CD4-positive, alpha-beta T cell treated with Interleukin-17A for 4 hours (primary cell): ENCODE measurements around the gene RAB3A.

Experiments used
- DNase-seq: peaks from one replicate; pipeline ENCODE4 v3.0.0-alpha.2; 2020; ENCODE audit warnings: mixed read lengths

The RAB3A gene

GRCh38 chr19:18197306-18197705 lies 6.5 kb downstream of the RAB3A start:
- no peak for DNase-seq

DNA sequence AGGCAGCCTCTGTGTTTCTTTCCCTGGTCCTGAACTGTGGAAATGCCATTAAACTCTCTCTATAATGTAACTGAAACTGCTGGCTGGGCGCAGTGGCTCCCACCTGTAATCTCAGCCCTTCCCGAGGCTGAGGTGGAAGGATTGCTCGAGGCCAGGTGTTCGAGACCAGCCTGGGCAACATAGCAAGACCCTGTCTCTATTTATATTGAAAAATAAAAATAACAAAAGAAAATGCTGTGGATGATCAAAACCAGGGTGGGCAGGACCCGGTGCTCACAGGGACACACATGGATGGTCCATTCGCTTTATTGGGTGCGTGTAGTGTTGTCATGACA lies 7.4 kb downstream of the RAB3A start:
- DNase-seq: no peak

DNA sequence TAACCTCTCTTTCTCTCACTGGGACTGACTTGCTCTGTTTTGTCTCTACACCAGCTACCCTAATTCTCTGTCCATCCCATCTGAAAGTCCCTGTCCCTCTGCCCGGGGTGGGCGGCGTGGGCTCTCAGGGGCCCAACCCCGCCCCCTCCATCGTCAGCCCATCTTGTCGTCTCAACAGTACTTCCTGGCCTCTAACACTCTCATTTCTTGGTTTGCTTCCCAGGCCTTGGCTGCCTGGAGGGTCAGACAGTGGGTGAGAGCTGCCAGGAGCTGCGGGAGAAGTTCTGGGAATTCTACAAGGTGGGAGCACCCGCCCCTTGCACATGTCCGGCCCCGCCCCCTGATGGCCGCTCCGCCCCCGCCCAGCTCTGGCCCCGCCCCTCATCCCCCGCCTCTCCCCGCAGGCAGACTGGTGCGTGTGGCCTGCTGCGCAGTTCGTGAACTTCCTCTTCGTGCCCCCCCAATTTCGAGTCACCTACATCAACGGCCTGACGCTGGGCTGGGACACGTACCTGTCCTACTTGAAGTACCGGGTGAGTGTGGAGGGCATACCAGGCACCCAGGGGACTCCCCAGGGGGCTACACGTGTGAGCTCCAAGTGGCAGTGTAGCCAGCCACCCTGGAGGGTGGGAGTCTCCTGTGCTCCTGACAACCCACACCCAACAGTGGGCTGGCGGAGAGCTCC lies 9.1 kb downstream of the RAB3A start:
- DNase-seq: peak; percentile 62

- DNase-seq: no peak
Measured at GRCh38 chr19:18194181-18194530, 9.7 kb downstream of the RAB3A start.

DNA sequence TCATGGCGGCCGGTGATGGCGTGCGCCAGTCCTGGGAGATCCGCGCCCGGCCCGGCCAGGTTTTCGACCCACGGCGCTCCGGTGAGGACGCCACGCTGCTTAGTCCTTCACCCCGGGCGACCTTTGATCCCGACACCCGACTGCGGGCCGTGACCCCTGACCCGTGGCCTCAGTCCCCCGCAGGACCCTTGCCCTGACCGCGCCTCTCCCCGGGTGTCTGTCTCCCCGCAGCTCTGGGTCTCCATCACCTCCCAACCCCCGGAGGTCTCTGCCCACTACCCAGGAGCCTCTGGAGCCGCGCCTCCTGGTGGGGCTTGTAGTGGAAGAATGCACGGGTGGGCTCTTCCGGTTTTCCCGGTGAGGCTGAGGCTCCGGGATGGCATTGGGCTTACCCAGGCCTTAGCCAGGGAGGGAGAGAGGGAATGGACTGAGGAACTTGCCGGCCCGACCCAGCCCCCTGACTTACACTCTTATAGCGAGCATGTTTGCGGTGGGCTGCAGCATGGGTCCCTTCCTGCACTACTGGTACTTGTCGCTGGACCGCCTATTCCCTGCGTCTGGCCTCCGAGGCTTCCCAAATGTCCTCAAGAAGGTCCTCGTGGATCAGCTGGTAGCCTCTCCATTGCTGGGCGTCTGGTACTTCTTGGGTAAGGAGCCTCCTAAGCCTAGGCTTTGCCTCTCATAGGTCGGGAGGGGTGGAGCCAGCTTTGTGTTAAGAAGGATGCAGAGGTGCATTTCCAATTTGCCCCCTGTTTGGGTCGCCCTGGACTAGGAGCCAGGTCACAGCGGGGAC lies 10.3 kb downstream of the RAB3A start:
- DNase-seq: no peak

GRCh38 chr19:18192673-18193387 lies 11.0 kb downstream of the RAB3A start, which contains the start of gene MPV17L2:
MPV17L2 (plus strand) TSS chr19:18193218; CDS start chr19:18193282, 64 bp downstream.
- peak; percentile 99 for DNase-seq

GRCh38 chr19:18191640-18192062 lies 12.2 kb downstream of the RAB3A start:
- DNase-seq: no peak

- no peak for DNase-seq
Measured at GRCh38 chr19:18190278-18190677, 13.6 kb downstream of the RAB3A start.

GRCh38 chr19:18185538-18185937 lies 18.3 kb downstream of the RAB3A start:
- no peak for DNase-seq

- no peak for DNase-seq
Measured at GRCh38 chr19:18183529-18183928, 20.3 kb downstream of the RAB3A start.

DNA sequence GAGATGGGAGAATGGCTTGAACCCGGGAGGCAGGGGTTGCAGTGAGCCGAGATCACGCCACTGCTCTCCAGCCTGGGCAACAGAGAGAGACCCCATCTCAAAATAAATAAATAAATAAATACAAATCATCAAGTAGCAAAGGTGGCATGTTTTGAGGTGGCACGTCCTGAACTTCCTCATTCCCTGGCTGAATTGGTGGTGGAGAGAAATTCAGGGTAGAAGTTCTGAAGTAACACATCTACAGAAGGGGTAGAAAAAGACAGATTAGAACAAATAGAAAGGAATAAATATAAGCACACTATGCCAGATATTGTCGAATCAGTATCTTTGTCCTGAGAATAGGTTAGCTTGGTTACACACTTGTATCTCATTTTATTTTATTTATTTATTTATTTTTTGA lies 23.9 kb downstream of the RAB3A start:
- no peak for DNase-seq

- no peak for DNase-seq
Measured at GRCh38 chr19:18176367-18177310, 27.2 kb downstream of the RAB3A start.

DNA sequence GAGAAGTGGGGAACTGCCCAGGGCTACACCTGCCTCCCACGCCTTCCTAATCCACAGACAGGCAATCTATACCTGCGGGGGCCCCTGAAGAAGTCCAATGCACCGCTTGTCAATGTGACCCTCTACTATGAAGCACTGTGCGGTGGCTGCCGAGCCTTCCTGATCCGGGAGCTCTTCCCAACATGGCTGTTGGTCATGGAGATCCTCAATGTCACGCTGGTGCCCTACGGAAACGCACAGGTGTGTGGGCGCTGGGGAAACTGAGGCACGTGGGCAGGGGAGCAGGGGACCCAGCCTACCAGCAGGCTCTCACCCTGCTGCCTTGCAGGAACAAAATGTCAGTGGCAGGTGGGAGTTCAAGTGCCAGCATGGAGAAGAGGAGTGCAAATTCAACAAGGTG lies 28.9 kb downstream of the RAB3A start:
- no peak for DNase-seq

DNA sequence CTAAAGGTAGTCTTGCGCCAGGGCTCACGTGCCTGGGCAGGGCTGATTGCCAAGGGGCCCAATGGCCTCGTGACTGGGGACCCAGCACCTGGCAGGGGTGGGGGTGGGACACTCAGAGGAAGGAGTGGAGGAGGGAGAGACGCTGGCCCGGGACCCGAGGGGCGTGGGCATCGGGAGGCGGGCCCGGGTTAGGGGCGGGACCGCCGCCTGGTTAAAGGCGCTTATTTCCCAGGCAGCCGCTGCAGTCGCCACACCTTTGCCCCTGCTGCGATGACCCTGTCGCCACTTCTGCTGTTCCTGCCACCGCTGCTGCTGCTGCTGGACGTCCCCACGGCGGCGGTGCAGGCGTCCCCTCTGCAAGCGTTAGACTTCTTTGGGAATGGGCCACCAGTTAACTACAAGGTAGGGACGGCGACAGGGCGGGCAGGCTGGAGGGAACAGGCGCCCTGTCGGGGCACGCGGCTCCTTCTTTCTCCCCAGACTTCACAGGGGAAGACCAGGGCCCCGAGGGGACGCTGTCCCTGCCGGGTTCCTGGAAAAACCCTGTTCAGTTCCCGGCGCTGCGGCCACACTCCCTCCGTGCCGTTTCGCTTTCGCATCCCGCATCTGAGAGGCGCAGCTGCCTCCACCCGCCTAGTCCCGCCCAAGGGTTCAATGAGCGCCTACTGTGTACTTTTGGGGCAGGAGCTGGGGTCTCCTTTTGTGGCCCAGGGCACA lies 30.1 kb downstream of the RAB3A start, which contains the start of gene IFI30:
Gene IFI30 (plus strand): TSS at position 242 of the 717 bp plus-strand sequence. CDS start 29 bp downstream, at position 271.
- peak; percentile 78 for DNase-seq

DNA sequence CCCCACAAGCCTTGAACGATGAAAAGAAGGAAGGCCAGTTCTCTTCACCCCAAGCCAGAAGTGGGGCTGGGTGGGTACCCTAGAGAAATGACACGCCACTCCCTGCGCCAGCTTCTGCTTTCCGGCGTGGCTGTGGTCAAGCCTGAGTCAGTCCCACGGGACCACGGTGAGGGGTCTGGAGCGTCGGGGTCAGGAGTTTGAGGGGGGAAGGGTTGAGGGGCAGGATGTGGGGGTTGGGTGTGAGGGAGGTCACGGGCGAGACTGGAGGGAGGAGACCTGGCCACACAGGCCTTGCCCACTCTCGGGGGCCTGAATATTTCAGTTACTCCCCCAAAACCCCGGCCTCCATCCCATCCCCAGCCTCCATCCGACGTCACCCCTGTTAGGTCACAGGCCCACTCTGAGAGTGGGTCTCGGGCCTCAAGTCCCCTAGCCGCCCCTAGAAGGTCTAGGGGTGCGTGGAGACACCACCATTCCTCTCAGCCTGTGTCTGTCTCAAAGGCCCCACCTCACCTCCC lies 30.7 kb downstream of the RAB3A start:
- DNase-seq: no peak

DNA sequence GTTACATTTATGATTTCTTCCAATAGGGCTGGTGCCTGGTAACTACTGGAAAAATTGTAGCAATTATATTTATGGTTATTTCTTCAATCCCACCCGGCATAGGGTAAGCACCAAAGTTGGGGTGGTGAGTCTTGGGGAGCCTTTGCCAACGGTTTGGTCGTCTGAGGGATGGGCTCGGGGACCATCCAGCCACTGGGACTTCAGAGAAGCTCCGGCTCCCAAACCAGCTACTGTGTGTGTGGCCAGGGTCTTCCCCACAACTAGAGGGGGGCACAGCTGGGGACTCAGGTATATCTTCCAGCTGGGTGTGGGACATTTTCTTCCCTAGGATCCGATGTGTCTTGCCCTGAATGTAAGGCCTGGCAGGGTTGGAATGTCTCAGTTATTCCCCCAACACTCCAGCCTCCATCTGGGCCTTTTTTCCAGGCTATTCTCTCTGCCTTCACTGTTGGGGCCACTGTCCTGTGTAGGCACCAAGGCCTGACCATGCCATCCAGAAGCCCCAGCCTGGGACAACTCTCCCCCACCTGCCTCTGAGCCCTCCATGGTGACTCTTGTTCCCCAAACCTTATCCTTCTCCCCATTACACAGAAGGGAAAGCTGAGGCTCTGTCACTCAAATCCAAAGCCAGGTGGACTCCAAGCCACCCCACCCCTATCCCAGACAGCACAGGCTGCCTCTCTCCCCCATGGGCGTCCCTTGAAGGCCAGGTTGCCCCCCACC lies 31.4 kb downstream of the RAB3A start:
- DNase-seq: no peak

DNA sequence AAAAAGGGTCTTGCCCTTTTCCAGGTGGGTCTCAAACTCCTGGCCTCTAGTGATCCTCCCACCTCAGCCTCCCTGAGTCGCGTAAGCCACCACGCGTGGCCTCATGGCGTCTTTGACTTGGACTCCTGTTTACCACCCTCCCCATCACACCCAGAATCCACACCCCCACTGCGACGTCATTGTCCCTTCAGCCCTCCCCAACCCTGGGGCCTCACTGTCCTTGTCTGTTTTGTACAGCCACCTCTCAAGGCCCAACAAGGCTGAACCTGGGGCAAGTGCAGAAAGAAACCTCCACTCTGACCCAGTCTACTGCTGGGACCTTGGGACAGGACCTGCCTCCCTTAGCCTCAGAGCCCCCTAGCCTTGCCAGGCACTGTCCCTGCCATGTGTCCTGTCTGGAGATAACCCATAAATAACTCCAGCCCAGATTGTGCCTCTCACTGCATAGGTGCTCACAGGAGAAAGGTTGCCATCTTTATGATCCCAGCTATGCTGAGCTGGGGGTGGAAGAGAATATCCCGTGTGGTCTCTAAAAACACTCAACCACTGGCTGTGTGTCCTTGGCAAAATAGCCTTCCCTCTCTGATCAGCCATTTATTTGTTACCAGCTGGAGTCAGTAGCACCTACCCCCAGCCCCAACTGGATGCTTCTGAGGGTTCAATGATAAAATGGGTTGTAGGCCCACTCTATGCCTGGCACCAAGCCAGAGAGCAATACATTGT lies 32.1 kb downstream of the RAB3A start:
- no peak for DNase-seq

GRCh38 chr19:18170714-18171255 lies 33.1 kb downstream of the RAB3A start:
- DNase-seq: no peak

DNA sequence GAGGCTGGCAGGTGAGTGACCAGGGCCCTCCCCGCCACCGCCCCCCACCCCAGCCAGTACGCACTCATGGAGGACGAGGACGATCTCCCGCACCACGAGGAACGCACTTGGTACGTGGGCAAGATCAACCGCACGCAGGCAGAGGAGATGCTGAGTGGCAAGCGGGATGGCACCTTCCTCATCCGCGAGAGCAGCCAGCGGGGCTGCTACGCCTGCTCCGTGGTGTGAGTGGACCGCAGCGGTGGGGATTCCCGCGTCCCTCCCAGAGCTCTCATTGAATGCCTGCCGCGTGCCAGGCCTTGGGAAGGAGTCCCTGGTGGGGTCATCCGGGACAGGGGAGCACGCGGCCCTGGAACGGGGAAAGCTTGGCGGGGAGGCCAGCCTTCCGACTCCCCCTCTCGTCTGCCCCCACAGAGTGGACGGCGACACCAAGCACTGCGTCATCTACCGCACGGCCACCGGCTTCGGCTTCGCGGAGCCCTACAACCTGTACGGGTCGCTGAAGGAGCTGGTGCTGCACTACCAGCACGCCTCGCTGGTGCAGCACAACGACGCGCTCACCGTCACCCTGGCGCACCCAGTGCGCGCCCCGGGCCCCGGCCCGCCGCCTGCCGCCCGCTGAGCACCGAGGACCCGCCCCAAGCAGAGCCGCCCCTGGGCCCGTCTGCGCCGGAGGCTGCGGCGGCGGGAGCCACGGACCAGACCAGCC lies 35.0 kb downstream of the RAB3A start:
- DNase-seq: no peak
